T-helper 1 cell treated with Interleukin-12 subunit alpha and Interleukin-12 subunit beta and Interleukin-4 antibody, amounts not matched to agents 30 μg/mL and 1 μg/mL, for 36 hours (primary cell): ENCODE data around the gene ABCC3.

ENCODE experiments used
- H3K27ac Mint-ChIP-seq: one replicate; pipeline ENCODE4 v1.8.0; 2021; ENCODE audit warnings: mild to moderate bottlenecking, mixed read lengths
- H3K27me3 Mint-ChIP-seq: one replicate; pipeline ENCODE4 v1.8.0; 2021; ENCODE audit warnings: low read depth, mixed read lengths
- H3K36me3 Mint-ChIP-seq: one replicate; pipeline ENCODE4 v1.8.0; 2021; ENCODE audit warnings: low read depth, mixed read lengths
- H3K4me1 Mint-ChIP-seq: one replicate; pipeline ENCODE4 v1.8.0; 2021; ENCODE audit warnings: low read depth, mixed read lengths
- H3K4me3 Mint-ChIP-seq: one replicate; pipeline ENCODE4 v1.8.0; 2021; ENCODE audit warnings: mild to moderate bottlenecking, moderate library complexity, mixed read lengths
- H3K9me3 Mint-ChIP-seq: one replicate; pipeline ENCODE4 v1.8.0; 2021; ENCODE audit warnings: mixed read lengths

Gene ABCC3

DNA sequence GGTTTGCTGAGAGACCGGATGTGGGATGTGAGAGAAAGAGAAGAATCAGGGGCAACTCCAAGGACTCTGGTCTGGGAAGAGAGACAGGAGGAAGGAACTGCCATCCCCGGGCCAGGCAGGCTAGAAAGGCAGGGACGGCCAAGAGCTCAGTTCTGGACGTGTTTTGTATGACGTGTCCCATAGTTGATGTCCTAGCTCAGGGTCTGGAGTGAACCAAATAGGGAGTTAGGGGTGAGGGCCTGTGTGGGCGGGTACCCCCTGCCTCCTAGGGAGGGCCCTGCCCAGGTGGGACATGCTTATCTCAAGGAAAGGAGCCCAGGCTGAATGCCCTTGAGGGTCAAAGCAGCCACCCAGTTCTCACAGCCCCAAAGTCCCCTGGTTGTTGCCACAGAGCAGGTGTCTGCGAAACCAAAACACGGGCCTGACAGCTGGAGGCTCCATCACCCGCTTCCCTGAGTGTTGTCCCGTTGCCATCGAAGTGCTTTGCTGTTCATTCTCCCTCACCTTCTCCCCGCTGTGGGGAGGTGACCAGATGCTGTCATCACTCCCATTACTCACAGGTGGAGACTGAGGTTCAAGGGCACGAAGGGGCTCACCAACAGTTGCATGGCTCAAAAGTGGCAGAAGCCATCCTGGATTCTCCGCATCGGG lies 7.5 kb downstream of the ABCC3 start:
- no peaks in the 10 kb centered on the region for H3K36me3 Mint-ChIP-seq
- H3K4me1 Mint-ChIP-seq = no peaks in the 10 kb centered on the region
- no peak overlapping the region for H3K4me3 Mint-ChIP-seq
- H3K27me3 Mint-ChIP-seq = peaks cover 26% of the 10 kb centered on the region
- H3K27ac Mint-ChIP-seq = no peak overlapping the region
- H3K9me3 Mint-ChIP-seq = no peaks in the 10 kb centered on the region

DNA sequence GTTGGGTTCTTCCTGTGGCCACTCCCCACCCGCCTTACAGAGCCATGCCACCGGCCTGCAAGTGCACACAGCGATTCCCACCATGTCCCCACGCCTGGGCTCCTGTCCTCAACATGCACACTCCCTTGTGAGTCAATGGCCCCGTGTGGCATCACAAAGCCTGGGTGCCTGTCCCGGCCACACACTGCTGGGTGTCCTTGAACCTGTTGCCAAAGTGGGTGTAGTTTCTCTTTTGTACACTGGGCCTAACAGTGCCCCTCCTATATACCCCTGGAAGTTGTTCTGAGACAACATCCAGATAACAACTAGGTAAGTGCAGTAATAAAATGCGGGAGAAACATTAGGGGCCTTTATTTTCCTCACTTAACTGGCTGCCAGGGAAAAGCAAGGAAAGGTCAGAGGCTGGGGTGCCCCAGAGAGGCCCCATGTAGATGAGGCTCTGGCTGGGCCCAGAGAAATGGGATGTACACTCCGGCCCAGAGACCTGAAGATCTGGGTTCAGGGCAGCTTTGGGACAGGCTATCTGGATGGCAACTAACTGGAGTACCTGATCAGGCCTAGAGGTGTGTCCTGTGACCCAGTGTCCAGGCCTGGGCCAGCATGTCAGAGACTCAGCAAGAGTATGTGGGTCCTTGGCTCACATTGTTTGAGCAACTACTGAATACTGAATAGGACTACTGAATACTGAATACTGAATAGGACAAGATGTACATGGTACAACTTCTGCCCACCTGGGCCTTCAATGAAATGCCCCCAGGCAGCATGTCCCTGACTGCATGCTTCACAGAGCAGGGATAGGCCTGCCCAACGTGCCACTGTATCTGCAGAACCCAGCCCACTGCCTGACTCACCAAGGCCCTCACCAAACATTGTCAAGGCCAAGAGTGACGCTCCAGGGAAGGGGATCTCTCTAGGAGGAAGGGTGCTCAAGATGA lies 8.3 kb downstream of the ABCC3 start:
- Mint-ChIP-seq H3K9me3 (no peaks in the 10 kb centered on the region), H3K27ac (no peak overlapping the region), H3K27me3 (peaks cover 23% of the 10 kb centered on the region), H3K36me3 (no peaks in the 10 kb centered on the region), H3K4me1 (no peaks in the 10 kb centered on the region), H3K4me3 (no peak overlapping the region)

DNA sequence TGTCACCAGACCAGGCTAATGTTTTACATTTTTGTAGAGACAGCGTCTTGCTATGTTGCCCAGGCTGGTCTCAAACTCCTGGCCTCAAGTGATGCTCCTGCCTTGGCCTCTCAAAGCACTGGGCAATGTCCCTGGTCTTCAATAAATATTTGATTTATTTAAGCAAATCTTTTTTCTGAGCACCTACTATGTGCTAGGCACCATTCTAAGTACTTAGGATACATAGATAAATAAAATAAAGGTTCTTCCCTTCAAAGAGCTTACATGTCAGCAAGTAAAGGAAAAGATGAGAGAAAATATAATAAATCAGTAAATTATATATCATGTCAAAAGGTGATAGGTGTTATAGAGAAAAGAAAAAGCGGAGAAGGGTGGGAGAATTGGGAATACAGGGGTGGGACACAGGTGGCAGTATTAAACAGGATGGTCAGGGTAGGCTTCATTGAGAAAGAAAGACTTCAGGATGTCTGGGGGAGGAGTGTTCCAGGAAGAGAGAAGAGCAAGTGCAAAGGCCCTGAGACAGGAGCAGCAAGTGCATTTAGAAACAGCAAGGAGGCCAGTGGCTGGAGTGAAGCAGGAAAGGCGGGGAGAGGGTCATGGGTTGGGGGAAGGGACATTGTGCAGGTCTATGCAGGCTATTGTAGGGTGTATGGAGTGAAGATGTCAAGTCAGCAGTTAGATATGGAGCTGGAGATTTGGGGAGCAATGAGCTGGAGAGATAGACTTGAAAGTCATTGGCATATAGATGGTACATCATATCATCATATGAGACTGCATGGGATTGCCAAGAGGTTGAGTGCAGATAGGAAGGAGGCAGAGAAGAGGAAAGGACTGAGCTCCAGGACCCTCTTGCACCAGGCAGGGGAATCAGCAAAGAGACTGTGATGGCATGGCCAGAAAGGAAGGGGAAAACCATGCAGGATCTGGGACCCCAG lies 11.3 kb downstream of the ABCC3 start:
- H3K9me3 Mint-ChIP-seq = no peaks in the 10 kb centered on the region
- no peaks in the 10 kb centered on the region for H3K36me3 Mint-ChIP-seq
- peaks cover 26% of the 10 kb centered on the region for H3K27me3 Mint-ChIP-seq
- H3K4me3 Mint-ChIP-seq = no peak overlapping the region
- no peak overlapping the region for H3K27ac Mint-ChIP-seq
- no peaks in the 10 kb centered on the region for H3K4me1 Mint-ChIP-seq

DNA sequence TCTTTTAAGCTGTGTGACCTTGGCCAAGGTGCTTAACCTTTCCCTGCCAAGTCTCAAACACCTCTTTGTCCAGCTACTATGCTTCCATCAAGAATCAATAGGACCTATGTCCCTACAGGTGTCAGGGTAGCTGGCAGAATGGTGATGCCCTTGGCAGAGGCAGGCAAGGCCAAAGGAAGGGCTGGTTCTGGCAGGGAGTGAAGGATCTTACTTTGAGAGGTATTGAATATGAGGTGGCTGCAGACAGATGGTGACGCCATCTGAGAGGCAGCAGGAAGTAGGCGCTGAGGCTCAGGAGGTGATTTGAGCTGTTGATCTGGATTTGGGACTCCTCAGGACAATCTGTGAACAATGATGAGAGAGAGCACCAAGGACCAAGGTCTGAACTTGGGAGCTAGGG lies 12.5 kb downstream of the ABCC3 start:
- Mint-ChIP-seq H3K36me3 (no peaks in the 10 kb centered on the region), H3K4me3 (no peak overlapping the region), H3K27ac (no peak overlapping the region), H3K4me1 (no peaks in the 10 kb centered on the region), H3K9me3 (no peaks in the 10 kb centered on the region), H3K27me3 (peaks cover 30% of the 10 kb centered on the region)

DNA sequence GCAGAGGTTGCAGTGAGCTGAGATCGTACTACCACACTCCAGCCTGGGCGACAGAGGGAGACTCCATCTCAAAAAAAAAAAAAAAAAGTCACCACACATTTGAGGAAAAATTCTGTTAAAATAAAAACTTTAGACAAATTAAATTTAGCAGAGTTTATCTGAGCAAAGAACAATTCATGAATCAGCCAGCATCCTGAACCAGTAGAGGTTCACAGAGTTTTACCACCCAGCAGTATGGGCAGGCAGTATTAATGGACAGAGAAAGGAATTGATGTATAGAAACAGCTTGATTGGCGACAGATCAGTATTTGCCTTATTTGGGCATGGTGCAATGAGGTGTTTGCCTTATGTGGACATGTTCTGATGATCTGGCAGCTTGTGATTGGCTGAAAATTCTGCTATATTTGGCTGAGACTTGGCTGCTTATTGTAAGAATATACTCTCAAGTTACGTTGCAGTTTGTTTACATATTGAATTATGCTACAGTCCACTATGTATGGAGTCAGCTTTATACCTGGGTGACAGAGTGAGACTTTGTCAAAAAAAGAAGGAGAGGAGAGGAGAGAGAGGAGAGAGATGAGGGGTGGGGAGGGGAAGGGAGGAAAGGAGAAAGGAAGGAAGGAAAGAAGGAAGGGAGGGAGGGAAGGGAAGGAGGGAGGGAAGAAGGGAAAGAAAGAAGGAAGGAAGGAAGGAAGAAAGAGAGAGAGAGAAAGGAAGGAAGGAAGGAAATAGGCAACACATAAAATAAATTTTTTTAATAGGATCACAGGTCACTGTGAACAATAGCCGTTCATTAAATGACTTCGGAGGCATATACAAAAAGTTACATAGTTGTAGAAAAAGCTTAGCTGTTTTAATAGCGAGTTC lies 14.6 kb downstream of the ABCC3 start:
- H3K36me3 Mint-ChIP-seq = no peaks in the 10 kb centered on the region
- H3K4me3 Mint-ChIP-seq = no peak overlapping the region
- H3K27me3 Mint-ChIP-seq = peaks cover 30% of the 10 kb centered on the region
- H3K9me3 Mint-ChIP-seq = no peaks in the 10 kb centered on the region
- no peaks in the 10 kb centered on the region for H3K4me1 Mint-ChIP-seq
- H3K27ac Mint-ChIP-seq = no peak overlapping the region

DNA sequence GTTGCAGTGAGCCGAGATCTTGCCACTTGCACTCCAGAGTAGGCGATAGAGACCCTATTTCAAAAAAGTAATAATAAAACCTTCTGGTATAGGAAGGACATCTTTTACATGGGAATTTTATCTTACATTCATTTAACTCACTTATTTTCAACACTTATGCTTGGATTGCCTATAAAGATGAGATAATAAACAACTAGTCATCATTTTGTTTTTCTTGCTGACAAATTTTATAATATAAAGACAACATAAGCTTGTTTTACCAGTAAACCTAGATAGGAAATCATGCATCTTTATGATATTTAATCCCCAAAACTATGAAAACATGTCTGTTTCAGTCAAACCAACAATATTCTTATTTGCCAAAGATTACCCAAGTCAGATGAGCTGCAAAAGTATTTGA lies 17.0 kb downstream of the ABCC3 start:
- no peak overlapping the region for H3K27ac Mint-ChIP-seq
- H3K36me3 Mint-ChIP-seq = no peaks in the 10 kb centered on the region
- no peaks in the 10 kb centered on the region for H3K4me1 Mint-ChIP-seq
- H3K9me3 Mint-ChIP-seq = no peaks in the 10 kb centered on the region
- no peak overlapping the region for H3K4me3 Mint-ChIP-seq
- peaks cover 24% of the 10 kb centered on the region for H3K27me3 Mint-ChIP-seq

DNA sequence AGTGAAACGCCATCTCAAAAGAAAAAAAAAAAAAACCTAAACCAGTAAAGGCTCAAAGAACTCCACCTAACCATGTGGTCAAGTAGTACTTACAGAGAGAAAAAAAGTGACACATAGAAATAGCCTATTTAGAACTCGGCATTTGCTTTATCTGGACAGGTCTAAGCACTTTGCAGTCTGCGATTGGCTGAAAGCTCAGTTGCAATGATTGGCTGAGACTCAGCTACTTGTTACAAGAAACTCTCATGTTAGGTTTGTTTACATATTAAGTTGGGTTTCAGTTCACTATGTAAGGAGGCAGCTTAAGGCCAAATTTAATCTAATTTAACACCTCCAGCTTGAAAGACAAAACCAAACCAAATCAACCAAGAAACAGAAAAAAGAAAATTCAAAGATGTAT lies 19.1 kb downstream of the ABCC3 start:
- H3K9me3 Mint-ChIP-seq = no peaks in the 10 kb centered on the region
- no peak overlapping the region for H3K4me3 Mint-ChIP-seq
- H3K27ac Mint-ChIP-seq = no peak overlapping the region
- no peaks in the 10 kb centered on the region for H3K36me3 Mint-ChIP-seq
- peaks cover 11% of the 10 kb centered on the region for H3K27me3 Mint-ChIP-seq
- no peaks in the 10 kb centered on the region for H3K4me1 Mint-ChIP-seq

DNA sequence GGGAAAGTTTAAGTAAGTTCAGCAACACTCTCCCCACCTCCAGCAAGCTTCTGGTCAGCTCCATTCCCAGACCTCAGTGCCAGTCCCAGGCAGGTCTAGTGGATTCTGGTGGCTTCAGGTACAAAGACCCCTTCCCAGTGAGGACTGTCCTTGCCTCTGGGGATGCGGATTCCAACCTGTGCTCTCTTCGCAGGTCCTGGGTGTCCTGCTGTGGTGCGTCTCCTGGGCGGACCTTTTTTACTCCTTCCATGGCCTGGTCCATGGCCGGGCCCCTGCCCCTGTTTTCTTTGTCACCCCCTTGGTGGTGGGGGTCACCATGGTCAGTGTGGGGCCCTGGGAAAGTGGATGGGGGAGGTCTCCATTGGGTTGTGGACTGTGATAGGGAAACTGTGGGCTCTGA lies 21.8 kb downstream of the ABCC3 start:
- Mint-ChIP-seq H3K27ac (no peak overlapping the region), H3K4me1 (peaks cover 11% of the 10 kb centered on the region), H3K27me3 (peaks cover 5% of the 10 kb centered on the region), H3K9me3 (no peaks in the 10 kb centered on the region), H3K36me3 (no peaks in the 10 kb centered on the region), H3K4me3 (no peak overlapping the region)

DNA sequence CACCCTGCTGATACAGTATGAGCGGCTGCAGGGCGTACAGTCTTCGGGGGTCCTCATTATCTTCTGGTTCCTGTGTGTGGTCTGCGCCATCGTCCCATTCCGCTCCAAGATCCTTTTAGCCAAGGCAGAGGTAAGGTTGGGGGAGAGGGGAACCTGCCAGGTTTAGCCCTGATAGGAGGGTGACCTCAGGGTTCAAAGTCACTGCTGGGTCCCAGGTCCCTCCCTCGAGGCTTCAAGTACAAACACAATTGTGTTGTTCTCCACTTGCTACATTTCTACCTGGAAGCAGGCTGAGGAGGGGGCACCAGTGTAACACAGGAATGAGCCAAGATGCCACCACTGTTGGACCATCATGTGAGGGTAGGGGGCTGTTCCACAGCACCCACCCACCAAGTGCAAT lies 22.4 kb downstream of the ABCC3 start:
- Mint-ChIP-seq H3K36me3 (no peaks in the 10 kb centered on the region), H3K27ac (no peak overlapping the region), H3K9me3 (no peaks in the 10 kb centered on the region), H3K4me3 (no peak overlapping the region), H3K27me3 (peaks cover 2% of the 10 kb centered on the region), H3K4me1 (peaks cover 16% of the 10 kb centered on the region)

DNA sequence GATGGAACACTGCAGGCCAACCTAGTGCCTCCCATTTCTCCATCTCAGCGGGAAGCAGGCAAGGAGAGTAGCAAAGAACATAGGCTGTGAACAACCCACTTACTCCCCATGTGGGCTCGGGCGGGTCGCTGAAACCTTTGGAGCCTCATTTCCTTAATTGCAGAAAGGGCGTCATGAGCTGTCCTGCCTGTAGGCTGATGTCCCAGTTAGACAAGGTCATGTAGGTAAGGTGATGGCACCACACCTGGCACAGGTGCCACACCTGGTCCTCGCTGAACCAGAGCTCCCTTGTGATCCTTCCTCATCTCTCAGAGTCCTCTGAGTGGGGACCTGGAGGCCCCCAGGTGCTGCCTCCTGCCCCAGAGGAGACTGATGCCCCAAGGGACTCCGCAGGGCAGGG lies 22.9 kb downstream of the ABCC3 start:
- Mint-ChIP-seq H3K9me3 (no peaks in the 10 kb centered on the region), H3K4me3 (no peak overlapping the region), H3K27me3 (no peaks in the 10 kb centered on the region), H3K27ac (no peak overlapping the region), H3K36me3 (no peaks in the 10 kb centered on the region), H3K4me1 (peaks cover 18% of the 10 kb centered on the region)

DNA sequence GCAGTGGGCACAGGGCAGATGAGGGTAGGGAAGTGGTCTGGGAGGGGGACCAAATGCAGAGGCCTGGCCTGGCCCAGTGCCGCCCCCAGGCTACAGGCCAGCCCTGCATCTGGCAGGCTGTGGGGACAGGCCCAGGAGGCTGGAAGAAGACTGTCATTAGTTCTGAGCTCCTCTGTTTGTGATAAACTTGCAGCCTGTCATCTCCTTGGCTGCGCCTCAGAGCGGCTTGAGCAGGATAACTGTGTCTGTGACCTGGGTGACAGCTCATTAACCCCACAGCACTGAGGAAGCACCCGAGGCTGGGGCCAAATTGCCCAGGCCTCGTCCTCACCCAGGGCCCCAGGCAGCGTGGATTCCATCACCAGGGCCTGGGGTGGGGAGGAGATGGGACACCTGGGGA lies 23.9 kb downstream of the ABCC3 start:
- H3K4me1 Mint-ChIP-seq = peaks cover 21% of the 10 kb centered on the region
- no peaks in the 10 kb centered on the region for H3K27me3 Mint-ChIP-seq
- no peaks in the 10 kb centered on the region for H3K36me3 Mint-ChIP-seq
- no peak overlapping the region for H3K4me3 Mint-ChIP-seq
- no peaks in the 10 kb centered on the region for H3K9me3 Mint-ChIP-seq
- H3K27ac Mint-ChIP-seq = no peak overlapping the region

DNA sequence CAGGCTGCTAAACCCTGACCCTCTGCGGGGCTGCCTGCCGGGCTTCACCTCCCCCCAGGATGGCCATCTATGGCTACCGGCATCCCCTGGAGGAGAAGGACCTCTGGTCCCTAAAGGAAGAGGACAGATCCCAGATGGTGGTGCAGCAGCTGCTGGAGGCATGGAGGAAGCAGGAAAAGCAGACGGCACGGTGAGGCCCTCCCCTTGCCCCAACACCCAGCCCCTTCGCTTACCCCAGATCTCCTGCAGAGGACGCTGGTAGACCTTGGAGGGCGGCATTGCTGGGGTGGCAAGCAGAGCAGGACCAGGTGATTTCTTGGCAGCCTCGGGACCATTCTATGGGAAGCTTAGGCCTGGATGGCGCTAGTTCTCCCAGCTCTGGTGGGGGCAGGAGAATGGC lies 24.5 kb downstream of the ABCC3 start:
- Mint-ChIP-seq H3K27me3 (no peaks in the 10 kb centered on the region), H3K27ac (no peak overlapping the region), H3K4me1 (peaks cover 26% of the 10 kb centered on the region), H3K9me3 (no peaks in the 10 kb centered on the region), H3K4me3 (no peak overlapping the region), H3K36me3 (no peaks in the 10 kb centered on the region)

DNA sequence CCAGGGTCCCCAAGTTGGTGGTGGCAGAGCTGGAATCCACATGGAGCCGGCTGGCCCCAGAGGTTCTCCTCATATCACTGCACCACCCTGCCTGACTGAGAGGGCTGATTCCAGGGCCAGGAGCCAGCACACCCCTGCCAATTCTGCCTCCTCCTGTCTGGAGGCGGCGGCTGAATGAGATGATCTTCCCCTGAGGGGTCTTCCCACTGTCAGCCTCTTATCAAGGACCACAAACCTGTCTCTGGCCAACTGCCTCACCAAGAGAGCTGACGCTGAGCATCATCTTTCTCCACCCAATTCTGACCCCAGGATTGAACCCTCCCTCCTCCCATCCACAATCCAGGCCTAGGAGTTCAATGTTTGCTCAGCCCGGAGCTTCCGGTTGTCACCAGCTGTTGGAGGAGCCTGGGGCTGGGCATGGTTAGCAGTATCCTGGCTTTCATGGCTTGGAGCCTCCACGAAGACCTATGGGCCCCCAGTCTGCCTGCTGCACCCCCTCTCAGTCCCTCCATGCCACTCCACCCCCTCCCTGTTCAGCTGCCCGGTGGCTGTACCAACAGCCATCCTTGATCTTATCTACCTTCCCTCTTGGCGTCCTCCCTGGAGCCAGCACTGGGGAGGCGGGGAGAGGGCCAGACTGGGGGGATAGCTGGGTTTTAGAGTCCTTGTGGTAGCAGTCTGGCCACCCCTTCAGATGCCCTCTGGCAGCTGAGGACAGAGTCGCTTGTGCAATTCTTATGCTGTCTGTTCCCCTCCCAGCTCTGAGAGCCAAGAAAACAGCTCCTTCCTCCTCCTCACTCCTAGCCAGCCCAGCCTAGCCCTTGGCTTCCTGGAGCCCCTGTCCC lies 25.6 kb downstream of the ABCC3 start:
- H3K4me3 Mint-ChIP-seq = no peak overlapping the region
- H3K9me3 Mint-ChIP-seq = no peaks in the 10 kb centered on the region
- H3K27me3 Mint-ChIP-seq = no peaks in the 10 kb centered on the region
- no peaks in the 10 kb centered on the region for H3K36me3 Mint-ChIP-seq
- H3K4me1 Mint-ChIP-seq = peaks cover 26% of the 10 kb centered on the region
- no peak overlapping the region for H3K27ac Mint-ChIP-seq
